Limb (tissue), 2 donors: ENCODE results near the gene LPAR2.

Experiments
- DNase-seq, 2 donors: peaks; one replicate each; pipeline ENCODE4 v3.0.0-alpha.2; 2016; ENCODE audit errors: extremely low spot score in 2 of 2

LPAR2 gene

GRCh38 chr19:19597809-19598306 lies 30.2 kb downstream of the LPAR2 start:
- DNase-seq, result no peak

- no peak for DNase-seq
Measured at GRCh38 chr19:19595171-19595701, 32.8 kb downstream of the LPAR2 start.

GRCh38 chr19:19594381-19594780 lies 33.6 kb downstream of the LPAR2 start:
- no peak for DNase-seq

- DNase-seq, result no peak
Measured at GRCh38 chr19:19592690-19593089, 35.3 kb downstream of the LPAR2 start.

GRCh38 chr19:19591133-19591825 lies 36.7 kb downstream of the LPAR2 start:
- peak in 1 of 2 donors; percentile 53 for DNase-seq

- no peak for DNase-seq
Measured at GRCh38 chr19:19588546-19588945, 39.5 kb downstream of the LPAR2 start.

- DNase-seq, result no peak
Measured at GRCh38 chr19:19587771-19588170, 40.2 kb downstream of the LPAR2 start.

GRCh38 chr19:19584356-19584755 lies 43.7 kb downstream of the LPAR2 start:
- DNase-seq, result no peak

- no peak for DNase-seq
Measured at GRCh38 chr19:19582471-19582870, 45.5 kb downstream of the LPAR2 start.

GRCh38 chr19:19581391-19581790 lies 46.6 kb downstream of the LPAR2 start:
- DNase-seq, result no peak

GRCh38 chr19:19580418-19580817 lies 47.6 kb downstream of the LPAR2 start:
- no peak for DNase-seq

- DNase-seq, result no peak
Measured at GRCh38 chr19:19579533-19580361, 48.3 kb downstream of the LPAR2 start.

- no peak for DNase-seq
Measured at GRCh38 chr19:19578252-19578651, 49.8 kb downstream of the LPAR2 start.

GRCh38 chr19:19575411-19575810 lies 52.6 kb downstream of the LPAR2 start:
- no peak for DNase-seq
